GM23338 (cell line): Measurements from ENCODE around the gene RET. TPM values are rescaled to one million over a fixed set of nuclear protein-coding genes. Genes with fewer than 3 reads are reported as not detected.

ENCODE experiments used
- ATAC-seq: fragments of 200-7000 bp; cut with Tn5 transposase; 3 replicates; pipeline ENCODE4 v1.9.1; 2020
- DNase-seq: peaks from one replicate; pipeline ENCODE4 v3.0.0-alpha.2; 2015; ENCODE audit warnings: low spot score
- H2AFZ ChIP-seq: fragments of 200-600 bp; sonication (generic); 2 replicates; pipeline ENCODE4 v1.8.0; 2016; ENCODE audit warnings: antibody characterized with exemption, mild to moderate bottlenecking, moderate library complexity
- H3F3A ChIP-seq: fragments of 200-600 bp; sonication (generic); replicated peaks from 2 replicates; pipeline ENCODE4 v1.8.0; 2017; ENCODE audit warnings: antibody characterized with exemption, mixed run types, low read depth
- H3K27ac ChIP-seq: fragments of 200-600 bp; sonication (generic); 2 replicates; pipeline ENCODE4 v1.6.1; 2016; ENCODE audit warnings: low read depth
- H3K27me3 ChIP-seq: fragments of 200-600 bp; sonication (generic); 2 replicates; pipeline ENCODE4 v1.8.0; 2016; ENCODE audit warnings: mild to moderate bottlenecking, mixed run types, moderate library complexity; ENCODE audit not compliant: insufficient read depth
- H3K36me3 ChIP-seq: fragments of 200-600 bp; sonication (generic); 2 replicates; pipeline ENCODE4 v1.8.0; 2016; ENCODE audit warnings: mild to moderate bottlenecking; ENCODE audit not compliant: insufficient read depth
- H3K4me1 ChIP-seq: fragments of 200-600 bp; sonication (generic); 2 replicates; pipeline ENCODE4 v1.8.0; 2016; ENCODE audit warnings: mild to moderate bottlenecking, moderate library complexity; ENCODE audit not compliant: insufficient read depth
- H3K4me2 ChIP-seq: fragments of 200-600 bp; sonication (generic); 2 replicates; pipeline ENCODE4 v1.7.1; 2017; ENCODE audit warnings: mixed run types
- H3K4me3 ChIP-seq: fragments of 200-600 bp; sonication (generic); 2 replicates; pipeline ENCODE4 v1.6.1; 2016; ENCODE audit warnings: mixed run types
- H3K79me2 ChIP-seq: fragments of 200-600 bp; sonication (generic); replicated peaks from 2 replicates; pipeline ENCODE4 v1.8.0; 2017; ENCODE audit warnings: mild to moderate bottlenecking; ENCODE audit not compliant: insufficient read depth
- H3K9me2 ChIP-seq: fragments of 200-600 bp; sonication (generic); 2 replicates; pipeline ENCODE4 v1.8.0; 2017; ENCODE audit not compliant: insufficient read depth
- H4K20me1 ChIP-seq: fragments of 200-600 bp; sonication (generic); replicated peaks from 2 replicates; pipeline ENCODE4 v1.8.0; 2017; ENCODE audit warnings: mild to moderate bottlenecking; ENCODE audit not compliant: insufficient read depth
- H3K27ac Mint-ChIP-seq: 2 replicates; pipeline ENCODE4 v1.8.0; 2020; ENCODE audit warnings: inconsistent platforms, mild to moderate bottlenecking, moderate library complexity, mixed read lengths
- H3K27me3 Mint-ChIP-seq: 3 replicates; pipeline ENCODE4 v1.8.0; 2022; ENCODE audit warnings: low read depth, mild to moderate bottlenecking, moderate library complexity, mixed read lengths, inconsistent platforms; ENCODE audit not compliant: insufficient read depth, poor library complexity
- H3K36me3 Mint-ChIP-seq: 3 replicates; pipeline ENCODE4 v1.8.0; 2021; ENCODE audit warnings: low read depth, mild to moderate bottlenecking, inconsistent platforms, moderate library complexity, mixed read lengths
- H3K4me1 Mint-ChIP-seq: 3 replicates; pipeline ENCODE4 v1.8.0; 2020; ENCODE audit warnings: mild to moderate bottlenecking, inconsistent platforms, mixed read lengths
- H3K4me3 Mint-ChIP-seq: 3 replicates; pipeline ENCODE4 v1.8.0; 2021; ENCODE audit warnings: moderate library complexity, mild to moderate bottlenecking, inconsistent platforms, mixed read lengths
- H3K9me3 Mint-ChIP-seq: 3 replicates; pipeline ENCODE4 v1.8.0; 2020; ENCODE audit warnings: moderate library complexity, mild to moderate bottlenecking, inconsistent platforms, mixed read lengths
- EZH2 ChIP-seq: fragments of 200-600 bp; sonication (generic); IDR thresholded peaks from one replicate; pipeline ENCODE4 v1.8.0; 2017; ENCODE audit warnings: antibody characterized with exemption, mild to moderate bottlenecking, low read depth; ENCODE audit not compliant: unreplicated experiment
- EZH2phosphoT487 ChIP-seq: fragments of 200-600 bp; sonication (generic); IDR thresholded peaks from one replicate; pipeline ENCODE4 v1.8.1; 2018; ENCODE audit warnings: antibody characterized with exemption; ENCODE audit not compliant: unreplicated experiment
- JUNB ChIP-seq: IDR thresholded peaks from one replicate; pipeline ENCODE4 v1.6.1; 2016; ENCODE audit warnings: antibody characterized with exemption; ENCODE audit not compliant: unreplicated experiment
- POLR2AphosphoS5 ChIP-seq: IDR thresholded peaks from 2 replicates; pipeline ENCODE4 v1.6.1; 2016; ENCODE audit warnings: antibody characterized with exemption, low read depth
- STAT1 ChIP-seq: IDR thresholded peaks from one replicate; pipeline ENCODE4 v1.6.1; 2016; ENCODE audit warnings: antibody characterized with exemption; ENCODE audit not compliant: unreplicated experiment
- ZNF331 ChIP-seq: fragments of 250-450 bp; sonication (Bioruptor Pico); IDR thresholded peaks from 2 replicates; pipeline ENCODE4 v1.5.0; 2020; ENCODE audit warnings: low read depth, mild to moderate bottlenecking, moderate library complexity
- polyA plus RNA-seq: library from polyadenylated mRNA; unstranded; fragments of >200 nt; fragmentation: Nextera tagmentation; extraction: Ambion mirVana; gene quantifications from 2 replicates; pipeline ENCODE4 v1.2.1, GENCODE V29; 2016
- total RNA-seq: library from RNA; depleted of rRNA; stranded (reverse); fragments of >200 nt; shearing (Covaris generic); gene quantifications from 2 replicates; pipeline ENCODE4 v1.2.3, GENCODE V29; 2014
- TF ChIP-seq, protein P1 (sequence below): IDR thresholded peaks from 2 replicates; pipeline ENCODE4 v1.6.1; 2016; ENCODE audit warnings: antibody characterized with exemption
- TF ChIP-seq, protein P2 (sequence below): IDR thresholded peaks from one replicate; pipeline ENCODE4 v1.6.1; 2018; ENCODE audit warnings: antibody characterized with exemption; ENCODE audit not compliant: unreplicated experiment
- TF ChIP-seq, protein P3 (sequence below): fragments of 250-450 bp; sonication (Bioruptor Pico); IDR thresholded peaks from 2 replicates; pipeline ENCODE4 v1.5.0; 2020; ENCODE audit warnings: mild to moderate bottlenecking, moderate library complexity
- TF ChIP-seq, protein P4 (sequence below), 2 experiments: fragments of 200-600 bp in 1 of 2; sonication (generic) in 1 of 2; conservative IDR thresholded peaks; 2 replicates each; pipeline versions ENCODE4 v1.5.1 to v1.6.1; 2016 to 2017; ENCODE audit warnings: antibody characterized with exemption in 2 of 2, low read depth in 2 of 2, mild to moderate bottlenecking in 2 of 2, moderate library complexity in 1 of 2

RET gene
- total and polyA plus RNA-seq, 2 experiments from 2014 or later, result 5.5 to 9.8 TPM

DNA sequence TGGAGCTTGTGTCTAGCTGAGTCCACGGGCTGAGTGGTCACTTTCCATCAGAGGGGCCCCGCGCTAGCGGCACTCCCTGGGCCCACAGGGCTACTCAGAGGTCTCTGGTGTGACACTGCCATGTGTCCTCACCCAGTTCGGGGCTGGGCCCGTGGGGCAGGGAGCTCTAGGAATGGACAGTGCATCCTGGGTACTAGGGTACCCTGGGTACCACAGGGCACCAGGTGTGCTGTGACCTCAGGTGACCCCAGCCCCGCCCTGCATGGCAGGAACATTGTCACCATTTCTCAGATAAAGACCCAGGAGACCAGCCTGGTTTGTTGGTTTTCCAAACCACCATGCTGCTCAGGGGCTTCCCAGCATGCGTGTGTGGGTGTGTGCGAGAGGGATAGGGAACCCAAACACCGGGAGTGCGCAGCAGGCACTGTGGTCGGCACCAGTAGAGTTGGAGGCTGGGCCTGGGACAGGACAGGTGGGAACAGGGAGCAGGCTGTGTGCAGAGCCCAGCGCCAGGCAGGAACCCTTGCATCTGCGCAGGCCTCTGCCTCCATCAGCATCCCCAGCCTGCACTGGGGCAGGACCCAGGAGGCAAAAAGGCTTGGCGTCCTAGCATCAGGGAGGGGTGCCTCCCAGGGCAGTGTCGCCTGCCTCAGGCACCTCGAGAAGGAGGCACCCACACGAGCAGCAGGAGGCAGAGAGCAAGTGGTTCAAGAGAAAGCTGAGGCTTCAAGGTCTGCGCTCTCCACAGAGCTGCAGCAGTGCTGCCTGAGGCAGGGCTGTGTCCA lies 42.0 kb downstream of the RET start:
- no peaks in the 10 kb centered on the region; the same call in 2 of the 3 replicates for H3K36me3 Mint-ChIP-seq
- ATAC-seq (no peak), DNase-seq (no peak)
- H3K27me3 Mint-ChIP-seq, result peaks cover 2% of the 10 kb centered on the region
- no peaks in the 10 kb centered on the region for H3K4me1 Mint-ChIP-seq
- H2AFZ ChIP-seq, result no peak overlapping the region
- no peaks in the 10 kb centered on the region for H3K36me3 ChIP-seq
- H3K27ac Mint-ChIP-seq, result no peak overlapping the region
- H4K20me1 ChIP-seq, result no peaks in the 10 kb centered on the region
- no peak overlapping the region for H3K4me3 ChIP-seq
- TF ChIP-seq ZNF331 (CRISPR knock-in tag) (no peak), EZH2phosphoT487 (no peak), EZH2 (no peak), POLR2AphosphoS5 (no peak), JUNB (no peak), STAT1 (no peak)
- TF ChIP-seq, protein P1, sequence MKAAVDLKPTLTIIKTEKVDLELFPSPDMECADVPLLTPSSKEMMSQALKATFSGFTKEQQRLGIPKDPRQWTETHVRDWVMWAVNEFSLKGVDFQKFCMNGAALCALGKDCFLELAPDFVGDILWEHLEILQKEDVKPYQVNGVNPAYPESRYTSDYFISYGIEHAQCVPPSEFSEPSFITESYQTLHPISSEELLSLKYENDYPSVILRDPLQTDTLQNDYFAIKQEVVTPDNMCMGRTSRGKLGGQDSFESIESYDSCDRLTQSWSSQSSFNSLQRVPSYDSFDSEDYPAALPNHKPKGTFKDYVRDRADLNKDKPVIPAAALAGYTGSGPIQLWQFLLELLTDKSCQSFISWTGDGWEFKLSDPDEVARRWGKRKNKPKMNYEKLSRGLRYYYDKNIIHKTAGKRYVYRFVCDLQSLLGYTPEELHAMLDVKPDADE, result no peak
- TF ChIP-seq, protein P2, sequence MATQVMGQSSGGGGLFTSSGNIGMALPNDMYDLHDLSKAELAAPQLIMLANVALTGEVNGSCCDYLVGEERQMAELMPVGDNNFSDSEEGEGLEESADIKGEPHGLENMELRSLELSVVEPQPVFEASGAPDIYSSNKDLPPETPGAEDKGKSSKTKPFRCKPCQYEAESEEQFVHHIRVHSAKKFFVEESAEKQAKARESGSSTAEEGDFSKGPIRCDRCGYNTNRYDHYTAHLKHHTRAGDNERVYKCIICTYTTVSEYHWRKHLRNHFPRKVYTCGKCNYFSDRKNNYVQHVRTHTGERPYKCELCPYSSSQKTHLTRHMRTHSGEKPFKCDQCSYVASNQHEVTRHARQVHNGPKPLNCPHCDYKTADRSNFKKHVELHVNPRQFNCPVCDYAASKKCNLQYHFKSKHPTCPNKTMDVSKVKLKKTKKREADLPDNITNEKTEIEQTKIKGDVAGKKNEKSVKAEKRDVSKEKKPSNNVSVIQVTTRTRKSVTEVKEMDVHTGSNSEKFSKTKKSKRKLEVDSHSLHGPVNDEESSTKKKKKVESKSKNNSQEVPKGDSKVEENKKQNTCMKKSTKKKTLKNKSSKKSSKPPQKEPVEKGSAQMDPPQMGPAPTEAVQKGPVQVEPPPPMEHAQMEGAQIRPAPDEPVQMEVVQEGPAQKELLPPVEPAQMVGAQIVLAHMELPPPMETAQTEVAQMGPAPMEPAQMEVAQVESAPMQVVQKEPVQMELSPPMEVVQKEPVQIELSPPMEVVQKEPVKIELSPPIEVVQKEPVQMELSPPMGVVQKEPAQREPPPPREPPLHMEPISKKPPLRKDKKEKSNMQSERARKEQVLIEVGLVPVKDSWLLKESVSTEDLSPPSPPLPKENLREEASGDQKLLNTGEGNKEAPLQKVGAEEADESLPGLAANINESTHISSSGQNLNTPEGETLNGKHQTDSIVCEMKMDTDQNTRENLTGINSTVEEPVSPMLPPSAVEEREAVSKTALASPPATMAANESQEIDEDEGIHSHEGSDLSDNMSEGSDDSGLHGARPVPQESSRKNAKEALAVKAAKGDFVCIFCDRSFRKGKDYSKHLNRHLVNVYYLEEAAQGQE, result no peak
- TF ChIP-seq, protein P3, sequence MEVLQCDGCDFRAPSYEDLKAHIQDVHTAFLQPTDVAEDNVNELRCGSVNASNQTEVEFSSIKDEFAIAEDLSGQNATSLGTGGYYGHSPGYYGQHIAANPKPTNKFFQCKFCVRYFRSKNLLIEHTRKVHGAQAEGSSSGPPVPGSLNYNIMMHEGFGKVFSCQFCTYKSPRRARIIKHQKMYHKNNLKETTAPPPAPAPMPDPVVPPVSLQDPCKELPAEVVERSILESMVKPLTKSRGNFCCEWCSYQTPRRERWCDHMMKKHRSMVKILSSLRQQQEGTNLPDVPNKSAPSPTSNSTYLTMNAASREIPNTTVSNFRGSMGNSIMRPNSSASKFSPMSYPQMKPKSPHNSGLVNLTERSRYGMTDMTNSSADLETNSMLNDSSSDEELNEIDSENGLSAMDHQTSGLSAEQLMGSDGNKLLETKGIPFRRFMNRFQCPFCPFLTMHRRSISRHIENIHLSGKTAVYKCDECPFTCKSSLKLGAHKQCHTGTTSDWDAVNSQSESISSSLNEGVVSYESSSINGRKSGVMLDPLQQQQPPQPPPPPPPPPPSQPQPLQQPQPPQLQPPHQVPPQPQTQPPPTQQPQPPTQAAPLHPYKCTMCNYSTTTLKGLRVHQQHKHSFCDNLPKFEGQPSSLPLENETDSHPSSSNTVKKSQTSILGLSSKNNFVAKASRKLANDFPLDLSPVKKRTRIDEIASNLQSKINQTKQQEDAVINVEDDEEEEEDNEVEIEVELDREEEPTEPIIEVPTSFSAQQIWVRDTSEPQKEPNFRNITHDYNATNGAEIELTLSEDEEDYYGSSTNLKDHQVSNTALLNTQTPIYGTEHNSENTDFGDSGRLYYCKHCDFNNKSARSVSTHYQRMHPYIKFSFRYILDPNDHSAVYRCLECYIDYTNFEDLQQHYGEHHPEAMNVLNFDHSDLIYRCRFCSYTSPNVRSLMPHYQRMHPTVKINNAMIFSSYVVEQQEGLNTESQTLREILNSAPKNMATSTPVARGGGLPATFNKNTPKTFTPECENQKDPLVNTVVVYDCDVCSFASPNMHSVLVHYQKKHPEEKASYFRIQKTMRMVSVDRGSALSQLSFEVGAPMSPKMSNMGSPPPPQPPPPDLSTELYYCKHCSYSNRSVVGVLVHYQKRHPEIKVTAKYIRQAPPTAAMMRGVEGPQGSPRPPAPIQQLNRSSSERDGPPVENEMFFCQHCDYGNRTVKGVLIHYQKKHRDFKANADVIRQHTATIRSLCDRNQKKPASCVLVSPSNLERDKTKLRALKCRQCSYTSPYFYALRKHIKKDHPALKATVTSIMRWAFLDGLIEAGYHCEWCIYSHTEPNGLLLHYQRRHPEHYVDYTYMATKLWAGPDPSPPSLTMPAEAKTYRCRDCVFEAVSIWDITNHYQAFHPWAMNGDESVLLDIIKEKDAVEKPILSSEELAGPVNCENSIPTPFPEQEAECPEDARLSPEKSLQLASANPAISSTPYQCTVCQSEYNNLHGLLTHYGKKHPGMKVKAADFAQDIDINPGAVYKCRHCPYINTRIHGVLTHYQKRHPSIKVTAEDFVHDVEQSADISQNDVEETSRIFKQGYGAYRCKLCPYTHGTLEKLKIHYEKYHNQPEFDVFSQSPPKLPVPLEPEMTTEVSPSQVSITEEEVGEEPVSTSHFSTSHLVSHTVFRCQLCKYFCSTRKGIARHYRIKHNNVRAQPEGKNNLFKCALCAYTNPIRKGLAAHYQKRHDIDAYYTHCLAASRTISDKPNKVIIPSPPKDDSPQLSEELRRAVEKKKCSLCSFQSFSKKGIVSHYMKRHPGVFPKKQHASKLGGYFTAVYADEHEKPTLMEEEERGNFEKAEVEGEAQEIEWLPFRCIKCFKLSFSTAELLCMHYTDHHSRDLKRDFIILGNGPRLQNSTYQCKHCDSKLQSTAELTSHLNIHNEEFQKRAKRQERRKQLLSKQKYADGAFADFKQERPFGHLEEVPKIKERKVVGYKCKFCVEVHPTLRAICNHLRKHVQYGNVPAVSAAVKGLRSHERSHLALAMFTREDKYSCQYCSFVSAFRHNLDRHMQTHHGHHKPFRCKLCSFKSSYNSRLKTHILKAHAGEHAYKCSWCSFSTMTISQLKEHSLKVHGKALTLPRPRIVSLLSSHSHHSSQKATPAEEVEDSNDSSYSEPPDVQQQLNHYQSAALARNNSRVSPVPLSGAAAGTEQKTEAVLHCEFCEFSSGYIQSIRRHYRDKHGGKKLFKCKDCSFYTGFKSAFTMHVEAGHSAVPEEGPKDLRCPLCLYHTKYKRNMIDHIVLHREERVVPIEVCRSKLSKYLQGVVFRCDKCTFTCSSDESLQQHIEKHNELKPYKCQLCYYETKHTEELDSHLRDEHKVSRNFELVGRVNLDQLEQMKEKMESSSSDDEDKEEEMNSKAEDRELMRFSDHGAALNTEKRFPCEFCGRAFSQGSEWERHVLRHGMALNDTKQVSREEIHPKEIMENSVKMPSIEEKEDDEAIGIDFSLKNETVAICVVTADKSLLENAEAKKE (CRISPR knock-in tag), result no peak
- TF ChIP-seq, protein P4, sequence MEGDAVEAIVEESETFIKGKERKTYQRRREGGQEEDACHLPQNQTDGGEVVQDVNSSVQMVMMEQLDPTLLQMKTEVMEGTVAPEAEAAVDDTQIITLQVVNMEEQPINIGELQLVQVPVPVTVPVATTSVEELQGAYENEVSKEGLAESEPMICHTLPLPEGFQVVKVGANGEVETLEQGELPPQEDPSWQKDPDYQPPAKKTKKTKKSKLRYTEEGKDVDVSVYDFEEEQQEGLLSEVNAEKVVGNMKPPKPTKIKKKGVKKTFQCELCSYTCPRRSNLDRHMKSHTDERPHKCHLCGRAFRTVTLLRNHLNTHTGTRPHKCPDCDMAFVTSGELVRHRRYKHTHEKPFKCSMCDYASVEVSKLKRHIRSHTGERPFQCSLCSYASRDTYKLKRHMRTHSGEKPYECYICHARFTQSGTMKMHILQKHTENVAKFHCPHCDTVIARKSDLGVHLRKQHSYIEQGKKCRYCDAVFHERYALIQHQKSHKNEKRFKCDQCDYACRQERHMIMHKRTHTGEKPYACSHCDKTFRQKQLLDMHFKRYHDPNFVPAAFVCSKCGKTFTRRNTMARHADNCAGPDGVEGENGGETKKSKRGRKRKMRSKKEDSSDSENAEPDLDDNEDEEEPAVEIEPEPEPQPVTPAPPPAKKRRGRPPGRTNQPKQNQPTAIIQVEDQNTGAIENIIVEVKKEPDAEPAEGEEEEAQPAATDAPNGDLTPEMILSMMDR (conservative IDR thresholded peaks at IDR 0.05; ENCODE audit: low read depth in 2 of 2), result no peak
- H3K27ac ChIP-seq, result no peak overlapping the region
- no peaks in the 10 kb centered on the region for H3K79me2 ChIP-seq
- H3F3A ChIP-seq, result no peaks in the 10 kb centered on the region
- no peaks in the 10 kb centered on the region for H3K27me3 ChIP-seq
- H3K4me2 ChIP-seq, result no peak overlapping the region
- no peak overlapping the region for H3K4me3 Mint-ChIP-seq
- no peaks in the 10 kb centered on the region for H3K9me3 Mint-ChIP-seq
- no peaks in the 10 kb centered on the region for H3K4me1 ChIP-seq
- H3K9me2 ChIP-seq, result no peaks in the 10 kb centered on the region
